Measurements from ENCODE around the gene CLSTN3.
"Not testable (repeated sequence)": the region's sequence is repeated elsewhere in the genome, so short reads cannot be mapped to it uniquely, and the experiment has no call there.

The CLSTN3 gene

DNA sequence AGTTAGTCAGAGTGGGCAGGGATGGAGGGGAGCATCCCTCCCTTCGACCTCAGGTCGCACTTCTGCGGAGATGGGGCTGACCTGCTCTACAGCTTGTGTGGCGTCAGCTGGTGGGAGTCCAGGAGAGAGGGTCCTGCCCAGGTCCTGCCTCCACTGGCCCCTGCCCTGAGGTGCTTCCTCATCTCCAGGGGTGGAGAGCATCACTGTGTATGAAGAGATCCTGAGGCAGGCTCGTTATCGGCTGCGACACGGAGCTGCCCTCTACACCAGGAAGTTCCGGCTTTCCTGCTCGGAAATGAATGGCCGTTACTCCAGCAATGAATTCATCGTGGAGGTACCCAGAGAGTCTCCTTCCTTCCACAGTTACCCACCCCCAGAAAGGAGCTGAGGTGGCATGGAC lies 20.2 kb downstream of the CLSTN3 start:
- DNase-seq (ENCODE audit: low read depth in 2 of 2): no peak

GRCh38 chr12:7150841-7151240 lies 20.7 kb downstream of the CLSTN3 start:
- DNase-seq (ENCODE audit: low read depth in 2 of 2): no peak

GRCh38 chr12:7151532-7151931 lies 21.4 kb downstream of the CLSTN3 start:
- DNase-seq (ENCODE audit: low read depth in 2 of 2): no peak

DNA sequence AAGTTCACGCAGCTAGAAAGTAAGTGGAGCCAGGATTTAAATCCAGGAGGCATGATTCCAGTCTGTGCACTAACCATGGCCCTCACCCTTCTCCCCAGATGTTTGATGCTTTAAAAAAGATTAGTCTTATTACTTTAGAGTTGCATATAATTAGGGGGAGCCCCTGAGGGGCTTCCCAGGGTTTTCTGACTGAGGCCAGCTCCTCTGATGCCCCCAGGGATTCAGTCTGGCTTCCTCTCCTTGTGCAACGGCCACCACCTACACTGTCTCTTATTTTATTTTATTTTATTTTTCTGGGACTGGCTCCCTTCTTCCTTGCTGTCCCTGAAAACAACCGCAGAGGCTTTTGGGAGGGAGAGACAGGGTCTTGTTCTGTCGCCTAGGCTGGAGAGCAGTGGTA lies 22.6 kb downstream of the CLSTN3 start:
- no peak for DNase-seq (ENCODE audit: low read depth in 2 of 2)

GRCh38 chr12:7154042-7154441 lies 23.9 kb downstream of the CLSTN3 start:
- DNase-seq (ENCODE audit: low read depth in 2 of 2): no peak

- DNase-seq (ENCODE audit: low read depth in 2 of 2): no peak
Measured at GRCh38 chr12:7154901-7155470, 24.8 kb downstream of the CLSTN3 start.

DNA sequence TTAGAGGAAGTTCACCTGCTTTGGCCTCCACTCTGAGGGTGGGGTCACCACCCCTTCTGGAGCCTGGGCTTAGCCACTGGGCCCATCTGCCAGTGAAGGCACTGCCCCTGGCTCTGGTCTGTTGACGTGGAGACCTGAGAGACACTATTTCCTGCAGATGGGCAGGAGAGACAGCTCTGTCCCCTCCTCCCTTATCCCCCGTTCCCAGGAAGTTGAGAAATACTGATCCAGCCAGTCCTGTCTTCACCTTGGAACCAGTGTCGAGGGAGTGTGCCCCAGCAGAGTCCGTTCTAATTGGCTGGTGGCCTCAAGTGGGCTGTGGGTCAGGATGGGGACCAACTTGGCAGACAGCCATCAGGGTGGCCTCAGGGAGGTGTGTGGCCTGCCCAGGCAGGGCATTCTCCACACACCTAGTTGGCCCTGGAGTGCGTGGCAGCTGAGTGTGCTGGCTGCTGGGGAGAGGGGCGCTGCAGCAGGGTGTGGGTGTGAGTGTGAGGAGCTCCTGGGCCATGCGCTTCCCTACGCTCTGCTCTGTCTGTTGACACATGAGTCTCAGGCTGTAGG lies 25.4 kb downstream of the CLSTN3 start:
- no peak for DNase-seq (ENCODE audit: low read depth in 2 of 2)

DNA sequence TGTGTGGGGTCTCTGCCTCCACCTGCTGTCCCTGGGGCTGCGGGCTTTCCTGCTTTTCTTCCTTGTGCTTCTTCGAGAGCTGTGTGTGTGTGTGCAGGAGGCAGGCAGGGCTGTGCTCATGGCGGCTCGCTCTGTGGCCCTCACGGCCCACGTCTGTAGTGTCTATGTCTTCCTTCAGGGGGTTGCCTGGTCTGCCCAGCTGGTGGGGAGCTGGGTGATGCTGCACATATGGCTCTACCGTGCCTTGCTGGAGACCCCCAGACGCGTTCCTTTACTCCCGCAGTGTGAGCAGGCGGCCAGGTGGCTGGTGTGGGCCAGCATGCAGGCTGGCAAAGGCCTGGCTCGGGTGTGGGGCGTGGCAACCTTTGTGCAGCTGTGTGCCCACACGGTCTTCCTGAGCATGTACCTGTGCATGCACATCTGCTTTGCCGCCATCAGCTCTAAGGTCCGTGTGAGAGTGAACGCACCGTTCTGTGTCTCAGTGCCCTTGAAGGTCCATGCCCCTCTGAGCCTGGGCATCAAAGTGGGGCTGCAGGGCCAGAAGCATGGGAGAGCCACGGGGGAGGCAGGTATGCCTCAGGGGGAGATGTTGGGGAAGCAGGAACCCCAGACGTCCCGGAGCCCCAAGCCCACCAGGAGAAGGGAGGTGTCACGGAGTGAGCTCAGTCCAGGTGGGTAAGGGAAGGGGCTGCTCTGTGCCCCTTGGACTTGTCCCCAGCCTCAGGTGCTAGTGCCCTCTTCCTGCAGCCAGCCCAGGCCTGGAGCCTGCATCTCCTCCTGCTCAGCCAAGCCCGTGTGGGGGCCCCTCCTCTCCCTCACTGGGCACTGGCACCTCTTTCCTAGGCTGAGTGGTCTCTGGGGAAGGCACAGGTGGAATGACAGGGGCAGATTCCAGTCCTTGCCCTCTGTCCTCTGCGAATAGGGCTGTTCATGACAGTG lies 26.4 kb downstream of the CLSTN3 start:
- no peak for DNase-seq (ENCODE audit: low read depth in 2 of 2)

DNA sequence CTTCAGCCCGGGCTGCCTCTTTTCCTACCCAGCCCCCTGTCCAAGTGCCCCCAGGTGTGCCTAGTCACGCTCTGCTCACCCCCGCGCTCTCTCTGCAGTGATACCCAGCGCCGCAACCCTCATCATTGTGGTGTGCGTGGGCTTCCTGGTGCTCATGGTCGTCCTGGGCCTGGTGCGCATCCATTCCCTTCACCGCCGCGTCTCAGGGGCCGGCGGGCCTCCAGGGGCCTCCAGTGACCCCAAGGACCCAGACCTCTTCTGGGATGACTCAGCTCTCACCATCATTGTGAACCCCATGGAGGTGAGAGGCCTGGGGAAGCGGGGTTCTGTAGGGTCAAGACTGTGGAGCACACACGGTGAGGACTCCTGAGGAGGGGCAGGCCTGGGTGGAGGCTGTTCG lies 27.2 kb downstream of the CLSTN3 start:
- no peak for DNase-seq (ENCODE audit: low read depth in 2 of 2)

DNA sequence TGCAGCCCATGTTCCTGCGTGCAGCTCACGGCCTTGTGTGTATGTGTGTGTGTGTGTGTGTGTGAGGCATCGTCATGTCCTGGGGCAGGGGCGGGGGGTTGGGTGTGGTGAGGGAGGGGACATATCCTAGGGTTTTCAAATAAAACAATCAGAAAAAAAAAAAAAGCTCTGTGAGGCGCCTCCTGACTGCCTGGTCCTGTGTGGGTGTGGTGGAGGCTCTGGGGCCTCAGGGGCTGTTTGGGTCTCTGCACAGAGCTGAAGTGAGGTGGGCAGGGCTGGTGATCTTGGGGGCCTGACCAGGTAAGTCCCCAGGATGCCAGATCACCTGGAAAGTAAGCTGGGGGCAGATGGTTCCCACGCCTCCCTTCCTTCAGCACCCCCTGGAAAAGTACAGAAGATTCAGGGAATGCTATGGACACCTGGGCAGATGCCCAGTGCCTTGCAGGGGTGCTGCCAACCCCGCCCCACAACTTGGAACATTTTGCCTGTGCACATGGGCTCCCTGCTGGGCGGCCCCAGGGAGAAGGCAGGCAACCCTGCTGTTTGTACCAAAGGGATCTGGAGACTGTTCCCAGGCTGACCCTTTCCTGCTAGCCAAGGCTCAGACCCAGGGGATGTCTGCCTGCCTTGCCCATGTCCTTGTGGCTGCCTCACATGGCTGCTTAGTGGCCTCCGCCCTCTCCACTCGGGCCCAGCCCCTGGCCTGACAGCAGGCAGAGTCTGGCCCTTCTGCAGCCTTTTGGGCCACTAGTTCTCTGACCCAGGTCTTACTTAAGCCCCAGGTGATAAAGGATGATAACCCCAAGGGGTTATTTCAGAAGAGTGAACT lies 28.8 kb downstream of the CLSTN3 start:
- DNase-seq (ENCODE audit: low read depth in 2 of 2): no peak

DNA sequence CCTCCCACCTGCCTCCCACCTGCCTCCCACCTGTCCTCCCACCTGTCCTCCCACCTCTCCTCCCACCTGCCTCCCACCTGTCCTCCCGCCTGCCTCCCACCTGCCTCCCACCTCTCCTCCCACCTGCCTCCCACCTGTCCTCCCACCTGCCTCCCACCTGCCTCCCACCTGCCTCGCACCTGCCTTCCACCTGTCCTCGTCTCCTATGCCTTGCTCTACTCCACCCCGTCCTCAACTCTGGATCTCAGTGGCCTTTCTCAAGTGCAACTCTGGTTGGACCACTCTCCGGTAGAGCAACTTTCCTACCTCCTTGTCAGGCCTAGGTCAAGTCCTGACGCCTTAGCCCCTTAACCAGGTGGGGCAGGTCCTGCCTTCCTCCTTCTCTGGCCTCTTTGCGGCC lies 30.0 kb downstream of the CLSTN3 start:
- no peak for DNase-seq (ENCODE audit: low read depth in 2 of 2)

DNA sequence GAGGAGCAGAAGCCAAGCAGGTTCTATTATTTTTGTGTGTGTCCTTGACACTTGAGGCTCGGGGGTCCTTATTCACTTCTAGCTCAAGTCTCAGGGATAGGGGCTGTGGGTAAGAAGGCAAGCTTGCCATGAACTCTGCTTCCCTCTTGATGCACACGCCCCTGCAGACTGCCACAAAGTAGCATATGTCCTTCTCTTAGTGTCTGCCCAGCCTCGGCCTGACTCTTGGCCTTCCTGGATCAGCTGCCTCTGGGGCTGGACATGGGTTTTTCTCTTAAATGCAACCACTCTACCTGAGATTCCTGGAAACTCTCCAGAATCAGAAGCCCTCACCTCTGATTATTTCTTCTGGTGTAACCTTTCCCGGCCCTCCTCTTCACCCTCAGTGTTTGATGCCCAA lies 31.2 kb downstream of the CLSTN3 start:
- DNase-seq (ENCODE audit: low read depth in 2 of 2): no peak

- no peak for DNase-seq (ENCODE audit: low read depth in 2 of 2)
Measured at GRCh38 chr12:7161811-7162210, 31.6 kb downstream of the CLSTN3 start.

GRCh38 chr12:7162691-7163114 lies 32.5 kb downstream of the CLSTN3 start:
- no peak for DNase-seq (ENCODE audit: low read depth in 2 of 2)

DNA sequence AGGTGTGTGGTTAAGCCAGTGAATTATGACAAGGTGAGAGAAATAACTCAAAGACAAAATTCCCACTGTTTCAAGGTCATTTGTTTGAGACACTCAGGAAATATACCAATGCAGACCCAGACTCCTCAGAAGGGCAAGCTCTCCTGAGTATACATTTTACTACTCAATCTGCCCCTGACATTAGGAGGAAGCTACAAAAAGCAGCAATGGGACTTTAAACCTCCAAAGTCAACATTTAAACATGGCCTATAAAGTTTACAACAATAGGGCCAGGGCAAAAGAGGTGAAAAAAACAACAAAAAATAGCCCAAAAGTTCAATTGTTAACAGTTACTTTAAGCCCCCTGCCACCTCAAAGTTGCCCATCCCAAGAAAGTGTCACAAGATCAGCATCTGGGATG lies 39.8 kb downstream of the CLSTN3 start:
- no peak for DNase-seq (ENCODE audit: low read depth in 2 of 2)

- DNase-seq (ENCODE audit: low read depth in 2 of 2): no peak
Measured at GRCh38 chr12:7171854-7172253, 41.7 kb downstream of the CLSTN3 start.

- DNase-seq (ENCODE audit: low read depth in 2 of 2): peak; percentile 22 to 23
Measured at GRCh38 chr12:7175493-7175892, 45.3 kb downstream of the CLSTN3 start.

DNA sequence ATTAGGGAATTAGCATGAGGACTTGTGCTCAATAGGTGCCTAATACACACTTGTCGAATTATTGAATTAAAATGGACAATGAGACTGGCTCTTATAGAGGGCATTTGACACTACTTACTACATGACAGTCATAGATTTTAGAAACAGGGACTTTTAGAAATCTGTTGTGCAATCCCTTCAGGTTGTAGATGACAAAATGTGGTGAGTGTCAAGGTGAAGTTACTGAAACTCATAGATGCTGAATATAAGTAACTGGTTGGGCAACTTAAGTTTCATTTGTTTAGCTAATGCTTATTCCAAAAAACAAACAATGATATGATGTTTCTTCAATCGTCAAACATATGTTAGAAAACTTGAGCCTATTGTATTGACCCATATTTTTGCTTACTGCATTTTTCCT lies 46.4 kb downstream of the CLSTN3 start:
- DNase-seq (ENCODE audit: low read depth in 2 of 2): no peak

DNA sequence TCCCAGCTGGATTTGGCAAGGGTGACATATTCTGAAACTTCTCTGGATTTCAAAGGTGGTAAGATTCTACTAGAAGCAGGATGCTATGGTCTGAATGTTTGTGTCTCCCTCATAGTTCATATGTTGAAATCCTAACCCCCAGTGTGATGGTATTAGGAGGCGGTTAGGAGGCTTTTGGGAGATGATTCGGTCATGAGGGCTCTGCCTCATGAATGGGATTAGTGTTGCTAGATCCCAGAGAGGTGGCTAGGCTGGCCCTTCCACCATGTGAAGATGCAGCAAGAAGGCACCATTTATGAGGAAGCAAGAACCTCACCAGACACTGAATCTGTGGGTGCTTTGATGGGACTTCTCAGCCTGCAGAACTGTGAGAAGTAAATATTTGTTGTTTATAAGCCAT lies 48.3 kb downstream of the CLSTN3 start:
- no peak for DNase-seq (ENCODE audit: low read depth in 2 of 2)

DNA sequence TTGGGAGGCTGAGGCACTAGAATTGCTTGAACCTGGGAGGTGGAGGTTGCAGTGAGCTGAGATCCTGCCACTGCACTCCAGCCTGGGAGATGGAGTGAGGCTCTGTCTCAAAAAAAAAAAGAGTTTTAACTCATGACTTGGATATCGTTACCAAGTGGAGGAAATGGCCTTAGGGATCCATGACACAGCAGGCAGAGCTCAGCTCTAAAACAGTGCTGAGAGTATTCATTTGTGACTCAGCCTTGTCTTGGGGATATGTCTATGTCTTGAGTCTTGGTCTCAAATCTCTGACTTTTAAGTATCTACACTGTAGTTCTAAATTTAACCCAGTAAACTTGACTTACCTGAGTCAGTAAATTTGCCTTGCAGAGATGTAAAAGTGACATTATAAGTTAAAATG lies 50.5 kb downstream of the CLSTN3 start:
- no peak for DNase-seq (ENCODE audit: low read depth in 2 of 2)

- not testable (repeated sequence) for DNase-seq (ENCODE audit: low read depth in 2 of 2)
Measured at GRCh38 chr12:7186058-7186457, 55.9 kb downstream of the CLSTN3 start.

All from fibroblast of skin of left quadriceps (primary cell).